Heart left ventricle (tissue), 16 donors: Measurements from ENCODE around the gene SUPT20HL2. TPM values are rescaled to one million over a fixed set of nuclear protein-coding genes. Genes with fewer than 3 reads are reported as not detected.

Source experiments
- ATAC-seq, 4 donors: fragments of 200-7000 bp; cut with Tn5 transposase; one replicate each; pipeline ENCODE4 v1.9.1; 2020 to 2022; ENCODE audit warnings: moderate library complexity in 4 of 4, mild to moderate bottlenecking in 3 of 4, moderate number of reproducible peaks in 1 of 4
- DNase-seq, 5 donors: peaks; one replicate each; pipeline ENCODE4 v3.0.0-alpha.2; 2020
- H3K27ac ChIP-seq, 12 donors: fragments of 200-600 bp; sonication (generic) in 4 of 12; one replicate each; pipeline versions ENCODE4 v1.5.0 to v1.8.0; 2016 to 2022; ENCODE audit warnings: mild to moderate bottlenecking in 2 of 12
- H3K27me3 ChIP-seq, 9 donors: fragments of 200-600 bp; sonication (generic) in 2 of 9; one replicate each; pipeline versions ENCODE4 v1.5.1 to v1.8.0; 2016 to 2022; ENCODE audit warnings: mild to moderate bottlenecking in 3 of 9
- H3K36me3 ChIP-seq, 9 donors: fragments of 200-600 bp; sonication (generic) in 2 of 9; one replicate each; pipeline versions ENCODE4 v1.5.0 to v1.8.0; 2018 to 2022; ENCODE audit warnings: mild to moderate bottlenecking in 2 of 9
- H3K4me1 ChIP-seq, 12 donors: fragments of 200-600 bp; sonication (generic) in 4 of 12; one replicate each; pipeline versions ENCODE4 v1.5.0 to v1.8.0; 2016 to 2022; ENCODE audit warnings: mild to moderate bottlenecking in 3 of 12
- H3K4me3 ChIP-seq, 12 donors: fragments of 200-600 bp; sonication (generic) in 4 of 12; one replicate each; pipeline versions ENCODE4 v1.5.0 to v1.8.0; 2017 to 2022; ENCODE audit warnings: mild to moderate bottlenecking in 9 of 12, moderate library complexity in 4 of 12
- H3K9me3 ChIP-seq, 12 donors: fragments of 200-600 bp; sonication (generic) in 4 of 12; one replicate each; pipeline versions ENCODE4 v1.5.0 to v1.8.0; 2016 to 2022; ENCODE audit warnings: mild to moderate bottlenecking in 1 of 12
- CTCF ChIP-seq, 12 donors: fragments of 200-600 bp; sonication (generic) in 4 of 12; IDR thresholded peaks; one replicate each; pipeline versions ENCODE4 v1.5.0 to v1.8.0; 2018 to 2022; ENCODE audit warnings: antibody characterized with exemption in 12 of 12, mild to moderate bottlenecking in 5 of 12
- POLR2A ChIP-seq, 2 donors: fragments of 450-650 bp; IDR thresholded peaks; one replicate each; pipeline ENCODE4 v1.6.1; 2017; ENCODE audit warnings: antibody characterized with exemption in 2 of 2, mild to moderate bottlenecking in 2 of 2, moderate library complexity in 2 of 2
- WGBS, 4 donors: extraction: QIAGEN DNeasy Blood & Tissue Kit in 2 of 4; methylation state at CpG; one replicate each; pipeline versions ENCODE4 v1.1.5 to v1.1.7; 2013 to 2018; 5-methylcytosine and 5-hydroxymethylcytosine counted together
- intact Hi-C, 10 donors: fragments of 100-400 bp; cut with DNase I; formaldehyde crosslinking; loops; one replicate each; pipeline versions ENCODE4 v1.11.1 to v1.14.2; 2022
- polyA plus RNA-seq, 2 donors: library from polyadenylated mRNA; stranded (reverse); fragments of 200-250 nt; gene quantifications; one replicate each; pipeline ENCODE4 v1.2.3, GENCODE V29; 2013
- total RNA-seq, 9 donors: library from RNA; depleted of rRNA in 2 of 9; stranded (reverse); fragments of >200 nt in 2 of 9; fragmentation: NEBNext Ultra II Directional in 3 of 9; extraction: Animal tissue kit (Norgen Biotek cat#: 25700) in 3 of 9; gene quantifications; one replicate each; pipeline versions ENCODE4 v1.1.0 to v1.2.4, GENCODE V29; 2016 to 2023
- donor health status: ischemic (EF 13 %, LVEDD 7.1; RV severe dilation, severe dysfunction).
- donor health status: healthy with polysubstance abuse.
- donor health status: DM: no; HTN: yes; CAD: no.
- donor health status: DM: no; HTN: no; CAD: no.
- donor health status: ischemic (EF 25% LVEDD 6.9; RV normal size, moderate dysfunction).
- donor health status: ischemic (EF 25% LVEDD 5.7; RV mildly dilated, moderate dysfunction).
- donor health status: healthy.
- donor health status: DM: yes; HTN: yes; CAD: no.
- donor health status: ischemic (EF 35%, LVEDD 5.7; RV mildly dilated, moderate dysfunction).
- donor health status: nonischemic (EF 11% LVEDD 7.7; RV severe dilation, severe dysfunction).
- donor health status: DM: yes; HTN: yes; CAD: no.
- donor health status: PGD.
- donor health status: ischemic (EF 29% LVEDD 5.4; RV normal size, mild dysfunction).
- donor health status: nonischemic (EF 23%, LVEDD 6.1; RV moderate dilation, normal function).

Gene SUPT20HL2
- total and polyA plus RNA-seq, 11 donors, result 0.22 TPM; not detected in 10

GRCh38 chrX:24285082-24285481, 28.8 kb downstream of the SUPT20HL2 start:
- peaks cover 0 to 43% (median 0%) of the 10 kb centered on the region in 9 donors for H3K27me3 ChIP-seq
- 79 to 86% (median 84%) methylated on average over 5 of the region's 5 CpGs for whole genome bisulfite sequencing, 4 donors

GRCh38 chrX:24283127-24283794, 30.6 kb downstream of the SUPT20HL2 start:
- DNase-seq, result no peak
- H3K36me3 ChIP-seq, result no peaks in the 10 kb centered on the region
- ATAC-seq, result no peak
- H3K27me3 ChIP-seq, result peaks cover 0 to 46% (median 0%) of the 10 kb centered on the region in 9 donors
- intact Hi-C loops, result no loop called here
- H3K9me3 ChIP-seq, result no peaks in the 10 kb centered on the region
- no peak overlapping the region for H3K4me3 ChIP-seq
- no peaks in the 10 kb centered on the region for H3K4me1 ChIP-seq
- H3K27ac ChIP-seq, result peak overlapping the region in 1 of 12 donors; percentile 61
- TF ChIP-seq POLR2A (IDR thresholded peaks at IDR 0.05) (no peak), CTCF (IDR thresholded peaks at IDR 0.05) (no peak)
- 59 to 75% (median 72%) methylated on average over 2 of the region's 2 CpGs for WGBS, 4 donors

More at GRCh38 chrX:24285082-24285481, 28.8 kb downstream of the SUPT20HL2 start:
- Histone ChIP-seq H3K36me3 (no peaks in the 10 kb centered on the region), H3K27ac (no peak overlapping the region), H3K9me3 (no peaks in the 10 kb centered on the region), H3K4me1 (no peaks in the 10 kb centered on the region), H3K4me3 (no peak overlapping the region)
- intact Hi-C loops, result no loop called here
- DNase-seq (no peak), ATAC-seq (no peak)
- TF ChIP-seq POLR2A (IDR thresholded peaks at IDR 0.05), result no peak
- no peak for TF ChIP-seq CTCF (IDR thresholded peaks at IDR 0.05)

- Histone ChIP-seq H3K4me1 (no peaks in the 10 kb centered on the region), H3K36me3 (no peaks in the 10 kb centered on the region), H3K4me3 (no peak overlapping the region), H3K27ac (peak overlapping the region in 1 of 12 donors; percentile 61), H3K9me3 (no peaks in the 10 kb centered on the region), H3K27me3 (peaks cover 0 to 51% (median 0%) of the 10 kb centered on the region in 9 donors)
- ATAC-seq (peak in 1 of 4 donors; percentile 46), DNase-seq (no peak)
- TF ChIP-seq CTCF (IDR thresholded peaks at IDR 0.05) (no peak), POLR2A (IDR thresholded peaks at IDR 0.05) (no peak)
- WGBS, 4 donors, result 42 to 50% (median 46%) methylated on average over 12 of the region's 12 CpGs
- intact Hi-C loops, result no loop called here
These were observed 31.3 kb downstream of the SUPT20HL2 start for GRCh38 chrX:24282381-24283126.

- intact Hi-C loops, result no loop called here
- H3K27ac ChIP-seq, result no peak overlapping the region
- WGBS, 4 donors, result 85 to 98% (median 94%) methylated on average over 5 of the region's 5 CpGs
- H3K36me3 ChIP-seq, result no peaks in the 10 kb centered on the region
- no peak overlapping the region for H3K4me3 ChIP-seq
- ATAC-seq (no peak), DNase-seq (no peak)
- no peaks in the 10 kb centered on the region for H3K4me1 ChIP-seq
- H3K9me3 ChIP-seq, result no peaks in the 10 kb centered on the region
- peaks cover 0 to 59% (median 0%) of the 10 kb centered on the region in 9 donors for H3K27me3 ChIP-seq
- no peak for TF ChIP-seq POLR2A (IDR thresholded peaks at IDR 0.05)
- TF ChIP-seq CTCF (IDR thresholded peaks at IDR 0.05), result no peak
These were observed 36.5 kb downstream of the SUPT20HL2 start for GRCh38 chrX:24277405-24277804.
